Dermis microvascular lymphatic vessel endothelial cell (primary cell): Measurements from ENCODE around the gene FOXI3. TPM values are rescaled to one million over a fixed set of nuclear protein-coding genes. Genes with fewer than 3 reads are reported as not detected.
"Not testable (repeated sequence)": the region's sequence is repeated elsewhere in the genome, so short reads cannot be mapped to it uniquely, and the experiment has no call there.

ENCODE experiments used
- DNase-seq, 2 donors: peaks; one replicate each; pipeline versions ENCODE4 v3.0.0 to v3.0.0-alpha.2; 2010; ENCODE audit warnings: low read depth in 2 of 2
- total RNA-seq: library from RNA; depleted of rRNA; stranded (reverse); fragments of >200 nt; gene quantifications from 2 replicates; pipeline ENCODE4 v1.2.1, GENCODE V29; 2014

FOXI3 gene
- total RNA-seq, 1 donor from 2014 or later = not detected

DNA sequence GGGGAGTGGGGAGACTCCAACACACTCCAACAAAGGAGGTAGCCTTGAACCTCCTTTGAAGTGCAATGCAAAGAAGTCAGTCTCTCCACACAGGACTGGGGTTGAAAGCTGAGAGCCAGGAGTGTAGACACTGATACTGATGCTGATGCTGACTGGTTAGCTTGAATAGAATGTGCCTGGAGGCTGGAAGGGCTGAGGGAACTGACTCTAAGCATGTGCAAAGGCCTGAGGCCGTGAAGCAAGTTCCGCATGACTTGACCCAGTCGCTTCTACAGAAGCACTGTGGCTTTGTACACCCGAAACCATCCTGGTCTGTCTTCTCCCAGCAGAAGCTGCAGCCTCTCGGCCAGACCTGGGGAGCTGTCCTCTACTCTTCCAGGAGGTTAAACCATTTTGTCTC lies 10.4 kb downstream of the FOXI3 start:
- no peak for DNase-seq

DNA sequence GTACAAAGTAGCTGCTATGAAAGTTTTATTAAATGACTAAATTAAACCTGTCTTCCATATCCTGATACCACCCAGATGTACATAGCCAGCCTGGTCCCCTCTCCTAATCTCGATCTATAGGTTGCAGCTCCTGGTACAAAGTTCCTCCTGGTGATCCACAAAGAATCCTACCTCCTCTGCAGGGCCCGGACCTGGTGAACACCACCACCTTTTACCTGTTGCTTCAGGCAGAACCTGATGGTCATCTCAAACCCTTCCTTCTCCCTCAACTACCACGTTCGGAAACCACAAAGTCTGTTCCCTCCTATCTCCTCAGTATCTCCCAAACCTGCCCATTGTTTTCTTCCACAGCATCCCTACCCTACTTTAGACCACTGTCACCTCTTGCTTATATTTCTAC lies 15.5 kb downstream of the FOXI3 start:
- no peak for DNase-seq

DNA sequence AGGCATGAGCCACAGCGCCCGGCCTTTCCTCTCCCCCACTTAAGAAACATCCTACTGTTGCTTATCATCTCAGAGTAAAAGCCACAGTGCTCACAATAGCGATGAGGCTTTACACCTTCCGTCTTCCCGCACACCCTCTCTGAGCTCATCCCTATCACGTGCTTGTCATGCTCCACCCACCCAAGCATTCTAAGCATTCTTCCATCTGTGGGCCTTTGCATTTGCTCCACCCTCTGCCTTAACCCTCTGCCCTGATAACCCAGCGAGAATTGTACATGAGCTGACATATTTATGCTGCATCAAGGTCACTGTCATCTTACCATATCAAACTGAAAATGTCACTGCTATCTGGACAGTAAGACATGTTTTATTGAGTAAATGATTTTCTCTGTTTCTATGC lies 22.6 kb downstream of the FOXI3 start:
- no peak for DNase-seq

DNA sequence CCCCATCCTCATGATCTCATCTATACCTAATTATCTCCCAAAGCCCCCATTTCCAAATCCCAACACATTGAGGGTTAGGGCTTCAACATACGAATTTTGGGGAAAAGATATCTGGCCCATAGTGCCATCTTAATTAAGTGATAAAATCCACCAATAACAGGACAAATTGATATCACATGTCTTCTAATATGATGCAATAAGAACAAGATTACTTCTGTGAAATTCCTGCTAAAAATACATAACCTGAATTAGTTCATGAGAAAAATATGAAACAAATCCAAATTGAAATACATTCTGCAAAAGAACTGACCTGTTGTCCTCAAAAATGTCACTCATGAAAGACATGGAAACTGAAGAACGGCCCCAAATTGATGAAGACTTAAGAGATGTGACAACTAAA lies 28.8 kb downstream of the FOXI3 start:
- DNase-seq = no peak

DNA sequence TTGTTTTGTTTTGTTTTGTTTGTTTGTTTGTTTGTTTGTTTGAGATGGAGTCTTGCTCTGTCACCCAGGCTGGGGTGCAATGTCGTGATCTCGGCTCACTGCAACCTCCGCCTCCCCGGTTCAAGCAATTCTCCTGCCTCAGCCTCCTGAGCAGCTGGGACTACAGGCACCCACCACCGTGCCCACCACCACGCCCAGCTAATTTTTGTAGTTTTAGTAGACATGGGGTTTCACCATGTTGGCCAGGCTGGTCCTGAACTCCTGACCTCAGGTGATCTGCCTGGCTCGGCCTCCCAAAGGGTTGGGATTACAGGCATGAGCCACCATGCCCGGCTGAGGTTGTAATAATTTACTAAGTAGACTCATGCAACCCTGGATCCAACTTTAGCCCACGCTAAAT lies 33.4 kb downstream of the FOXI3 start:
- DNase-seq = not testable (repeated sequence)

DNA sequence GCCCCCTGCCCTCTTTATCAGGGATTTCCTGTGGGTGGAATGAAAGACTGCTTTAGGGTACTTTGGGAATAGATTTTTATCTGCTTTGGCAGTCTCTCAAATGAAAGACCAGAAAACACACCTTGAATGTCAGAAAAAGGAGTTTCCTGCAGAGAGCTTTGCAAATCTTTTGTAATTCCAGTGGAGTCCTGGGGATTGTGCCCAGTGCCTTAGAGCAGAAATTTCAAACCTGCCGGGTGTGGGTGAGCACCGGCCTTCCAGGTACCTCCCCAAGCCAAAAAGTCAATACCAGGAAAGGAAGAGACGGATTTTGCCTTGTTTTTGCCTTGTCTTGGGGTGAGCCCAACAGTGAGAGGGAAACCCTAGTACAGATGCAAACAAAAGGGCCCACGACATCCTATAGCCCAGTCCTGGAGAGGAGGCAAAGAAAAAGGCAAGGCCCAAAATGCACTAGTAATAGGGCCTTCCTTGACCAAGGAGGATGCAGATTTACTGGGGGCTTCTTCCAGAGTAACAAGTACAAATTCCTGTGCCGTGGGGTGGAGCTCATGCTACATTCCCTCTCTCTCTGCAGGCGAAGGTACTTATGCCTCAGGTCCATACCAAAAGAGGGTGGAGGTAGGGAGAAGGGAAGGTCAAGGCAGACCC lies 36.4 kb downstream of the FOXI3 start:
- no peak for DNase-seq

DNA sequence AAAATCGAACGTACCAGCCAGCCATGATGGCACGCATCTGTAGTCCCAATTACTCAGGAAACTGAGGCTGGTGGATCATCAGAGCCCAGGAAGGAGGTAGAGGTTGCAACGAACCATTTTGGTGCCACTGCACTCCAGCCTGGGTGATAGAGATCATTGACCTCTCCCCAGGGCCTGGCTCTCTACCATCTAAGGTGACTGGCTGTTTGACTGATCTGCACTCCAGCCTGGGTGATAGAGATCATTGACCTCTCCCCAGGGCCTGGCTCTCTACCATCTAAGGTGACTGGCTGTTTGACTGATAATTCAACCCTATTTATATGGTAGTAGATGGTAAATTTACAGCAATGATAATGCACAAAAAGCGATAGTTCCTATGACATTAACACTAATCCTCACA lies 43.6 kb downstream of the FOXI3 start:
- DNase-seq = not testable (repeated sequence)

DNA sequence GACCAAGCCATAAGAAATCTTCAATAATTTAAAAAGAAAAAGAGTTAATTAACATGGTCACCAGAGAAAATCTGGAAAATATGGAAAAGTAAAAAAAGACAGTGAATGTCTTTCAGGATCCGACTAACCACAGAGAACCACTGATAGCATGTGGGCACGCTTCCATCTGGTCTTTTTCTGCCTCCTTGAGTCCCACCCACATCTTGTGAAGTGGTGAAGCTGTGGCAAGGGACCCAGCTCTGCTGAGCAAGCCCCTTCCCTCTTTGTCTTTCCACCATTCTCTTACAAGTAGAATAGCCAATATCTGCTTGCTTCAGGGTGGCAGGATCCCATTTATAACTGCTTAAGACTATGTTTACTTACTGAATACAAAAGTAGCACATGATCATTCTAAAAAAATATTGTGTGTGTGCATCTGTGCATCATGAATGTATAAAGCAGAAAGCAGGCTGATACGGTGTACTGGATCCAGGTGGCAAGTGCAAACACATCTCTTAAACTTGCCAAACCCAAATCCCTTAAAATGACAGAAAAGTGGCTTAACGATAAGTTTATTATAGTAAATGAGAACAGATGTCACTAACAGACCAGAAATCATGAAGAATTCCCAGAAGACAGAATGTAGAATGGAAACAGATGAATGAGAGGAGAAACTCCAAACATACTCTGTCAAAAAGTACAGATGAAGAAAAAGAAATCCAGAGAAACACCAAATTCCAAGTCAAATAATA lies 52.3 kb downstream of the FOXI3 start:
- DNase-seq = no peak

DNA sequence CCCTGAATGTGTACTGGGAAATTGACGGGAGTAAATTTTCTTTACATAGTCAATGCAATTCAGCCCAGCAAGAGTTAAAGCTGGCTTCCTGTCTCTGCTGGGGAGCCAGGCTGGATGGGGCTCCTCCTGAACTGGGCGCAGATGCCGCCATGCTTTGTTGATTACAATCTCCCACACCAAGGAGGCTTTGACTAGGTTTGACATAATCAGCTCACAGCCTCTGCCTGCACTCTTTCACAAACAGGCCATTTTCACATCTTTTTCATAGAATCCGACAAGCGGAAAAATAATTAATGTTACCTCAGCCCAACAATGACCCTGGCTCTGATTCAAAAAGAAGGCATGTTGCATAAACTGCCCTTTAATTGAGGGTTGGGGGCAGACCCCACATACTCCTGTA lies 54.3 kb downstream of the FOXI3 start:
- no peak for DNase-seq

Other genes starting within 250 kb of the FOXI3 start
- gene EIF2AK3, start 174.8 kb upstream of the FOXI3 start, total RNA-seq = 10.8 and 12.4 TPM in 2 replicates
- gene RPIA, start 239.0 kb upstream of the FOXI3 start, total RNA-seq = 11.4 and 15.7 TPM in 2 replicates